Neuronal stem cell (in vitro differentiated cells): Measurements from ENCODE around the gene MOCOS.

Experiments used
- DNase-seq: peaks from one replicate; pipeline ENCODE4 v3.0.0-alpha.2; 2013; ENCODE audit warnings: low spot score
- H2AFZ ChIP-seq: one replicate; pipeline ENCODE4 v1.6.1; 2013; ENCODE audit warnings: mild to moderate bottlenecking, low read length, inconsistent platforms
- H2AK5ac ChIP-seq: 2 replicates; pipeline ENCODE4 v1.6.1; 2013; ENCODE audit warnings: low read depth, mild to moderate bottlenecking, inconsistent platforms, low read length, moderate library complexity, mixed read lengths
- H2BK120ac ChIP-seq: 2 replicates; pipeline ENCODE4 v1.6.1; 2013; ENCODE audit warnings: low read depth, mild to moderate bottlenecking, inconsistent platforms, low read length, moderate library complexity, mixed read lengths
- H2BK12ac ChIP-seq: one replicate; pipeline ENCODE4 v1.6.1; 2013; ENCODE audit warnings: low read length, inconsistent platforms
- H2BK15ac ChIP-seq: 2 replicates; pipeline ENCODE4 v1.6.1; 2013; ENCODE audit warnings: mild to moderate bottlenecking, low read length, inconsistent platforms, mixed read lengths
- H2BK5ac ChIP-seq: one replicate; pipeline ENCODE4 v1.6.1; 2013; ENCODE audit warnings: inconsistent platforms, mild to moderate bottlenecking, low read length, moderate library complexity
- H3K14ac ChIP-seq: one replicate; pipeline ENCODE4 v1.6.1; 2013; ENCODE audit warnings: low read length, inconsistent platforms
- H3K18ac ChIP-seq: 2 replicates; pipeline ENCODE4 v1.6.1; 2013; ENCODE audit warnings: low read length, inconsistent platforms
- H3K23ac ChIP-seq: 2 replicates; pipeline ENCODE4 v1.6.1; 2013; ENCODE audit warnings: low read depth, mild to moderate bottlenecking, mixed read lengths, low read length, inconsistent platforms; ENCODE audit not compliant: poor library complexity
- H3K27ac ChIP-seq: replicated peaks from 3 replicates; pipeline ENCODE4 v1.5.1; 2013; ENCODE audit warnings: low read length, inconsistent platforms
- H3K27me3 ChIP-seq, 3 experiments: 2 replicates each; pipeline ENCODE4 v1.6.1; 2013; ENCODE audit warnings: low read length in 3 of 3, mild to moderate bottlenecking in 2 of 3, inconsistent platforms in 1 of 3, low read depth in 1 of 3, mixed read lengths in 1 of 3, moderate library complexity in 1 of 3; ENCODE audit not compliant: control insufficient read depth in 3 of 3, insufficient read depth in 3 of 3
- H3K36me3 ChIP-seq, 2 donors: replicated peaks in 1 of 2; 2 replicates each; pipeline ENCODE4 v1.6.1; 2013; ENCODE audit warnings: low read length in 2 of 2; ENCODE audit not compliant: control insufficient read depth in 2 of 2, insufficient read depth in 2 of 2
- H3K4ac ChIP-seq: 2 replicates; pipeline ENCODE4 v1.6.1; 2013; ENCODE audit warnings: inconsistent platforms, mild to moderate bottlenecking, low read length, moderate library complexity
- H3K4me1 ChIP-seq, 2 donors: 1 replicate in 1 of 2; 2 replicates in 1 of 2; pipeline ENCODE4 v1.6.1; 2013; ENCODE audit warnings: low read length in 2 of 2, low read depth in 1 of 2; ENCODE audit not compliant: control insufficient read depth in 2 of 2, insufficient read depth in 1 of 2
- H3K4me2 ChIP-seq: one replicate; pipeline ENCODE4 v1.6.1; 2013; ENCODE audit warnings: mild to moderate bottlenecking, low read length, inconsistent platforms; ENCODE audit not compliant: insufficient read depth, poor library complexity, severe bottlenecking
- H3K4me3 ChIP-seq, 2 donors: 2 replicates each; pipeline ENCODE4 v1.5.1; 2013; ENCODE audit warnings: low read length in 2 of 2, mild to moderate bottlenecking in 2 of 2, inconsistent platforms in 1 of 2, moderate library complexity in 1 of 2
- H3K79me1 ChIP-seq: one replicate; pipeline ENCODE4 v1.6.1; 2013; ENCODE audit warnings: low read depth, mild to moderate bottlenecking, inconsistent platforms, low read length, moderate library complexity
- H3K9ac ChIP-seq: one replicate; pipeline ENCODE4 v1.6.1; 2013; ENCODE audit warnings: mild to moderate bottlenecking, low read depth, low read length, inconsistent platforms; ENCODE audit not compliant: poor library complexity
- H3K9me3 ChIP-seq, 2 donors: replicated peaks in 1 of 2; 2 replicates each; pipeline versions ENCODE3 to v1.6.1; 2013; ENCODE audit warnings: low read length in 2 of 2, mild to moderate bottlenecking in 2 of 2, inconsistent platforms in 1 of 2, low read depth in 1 of 2, mixed read lengths in 1 of 2, moderate library complexity in 1 of 2; ENCODE audit not compliant: control insufficient read depth in 2 of 2, insufficient read depth in 1 of 2
- H4K8ac ChIP-seq: one replicate; pipeline ENCODE4 v1.6.1; 2013; ENCODE audit warnings: low read depth, mild to moderate bottlenecking, inconsistent platforms, low read length, moderate library complexity
- H4K91ac ChIP-seq: one replicate; pipeline ENCODE4 v1.6.1; 2013; ENCODE audit warnings: low read length, low read depth, mild to moderate bottlenecking, inconsistent platforms; ENCODE audit not compliant: poor library complexity
- WGBS, 2 donors: extraction: QIAGEN DNeasy Blood & Tissue Kit; methylation state at CpG; one replicate each; pipeline ENCODE4 v1.1.7; 2013; ENCODE audit warnings: missing lambda C conversion rate in 2 of 2, mixed read lengths in 1 of 2; ENCODE audit not compliant: insufficient read length in 2 of 2, insufficient replicate concordance in 1 of 2; ENCODE audit errors: extremely low coverage in 2 of 2; 5-methylcytosine and 5-hydroxymethylcytosine counted together

MOCOS gene

GRCh38 chr18:36283448-36283847 is 96.2 kb downstream of the MOCOS start:
- Histone ChIP-seq H2BK5ac (no peak overlapping the region), H3K9ac (no peak overlapping the region), H4K91ac (no peak overlapping the region), H3K4ac (no peak overlapping the region), H3K4me2 (no peak overlapping the region), H3K27ac (no peak overlapping the region), H4K8ac (no peak overlapping the region), H3K18ac (no peak overlapping the region), H2BK120ac (no peak overlapping the region), H2AK5ac (no peak overlapping the region), H3K79me1 (no peaks in the 10 kb centered on the region), H2BK12ac (no peak overlapping the region), H3K9me3 (no peaks in the 10 kb centered on the region), H3K14ac (no peak overlapping the region), H3K36me3 (no peaks in the 10 kb centered on the region), H2AFZ (no peak overlapping the region), H3K4me1 (no peaks in the 10 kb centered on the region), H2BK15ac (no peak overlapping the region), H3K27me3 (peaks cover 0 to 22% (median 0%) of the 10 kb centered on the region in 3 experiments), H3K4me3 (no peak overlapping the region), H3K23ac (no peak overlapping the region)
- no peak for DNase-seq
- WGBS, 2 donors: no CpG with 5 or more reads among the region's 6 CpGs

- no peak overlapping the region for H3K4me3 ChIP-seq
- no peak overlapping the region for H3K23ac ChIP-seq
- H4K8ac ChIP-seq: no peak overlapping the region
- no peak overlapping the region for H2BK120ac ChIP-seq
- WGBS, 2 donors: no CpG with 5 or more reads among the region's 4 CpGs
- H3K9me3 ChIP-seq: no peaks in the 10 kb centered on the region
- peak overlapping the region; percentile 30 for H2AFZ ChIP-seq
- H4K91ac ChIP-seq: no peak overlapping the region
- peak overlapping the region; percentile 3 for H2BK15ac ChIP-seq
- H3K4me2 ChIP-seq: no peak overlapping the region
- H2BK12ac ChIP-seq: no peak overlapping the region
- H3K79me1 ChIP-seq: no peaks in the 10 kb centered on the region
- H2AK5ac ChIP-seq: no peak overlapping the region
- no peaks in the 10 kb centered on the region for H3K36me3 ChIP-seq
- H3K9ac ChIP-seq: no peak overlapping the region
- H3K4ac ChIP-seq: no peak overlapping the region
- H3K18ac ChIP-seq: no peak overlapping the region
- no peak for DNase-seq
- no peak overlapping the region for H3K14ac ChIP-seq
- no peak overlapping the region for H2BK5ac ChIP-seq
- no peak overlapping the region for H3K27ac ChIP-seq
- H3K4me1 ChIP-seq: no peaks in the 10 kb centered on the region
- H3K27me3 ChIP-seq: peaks cover 0 to 17% (median 0%) of the 10 kb centered on the region in 3 experiments
These were observed 97.0 kb downstream of the MOCOS start for GRCh38 chr18:36284268-36284667.

GRCh38 chr18:36284671-36285295 is 97.5 kb downstream of the MOCOS start:
- H3K14ac ChIP-seq: no peak overlapping the region
- no peak overlapping the region for H2BK120ac ChIP-seq
- no peaks in the 10 kb centered on the region for H3K79me1 ChIP-seq
- H4K91ac ChIP-seq: no peak overlapping the region
- H3K4me3 ChIP-seq: no peak overlapping the region
- no peaks in the 10 kb centered on the region for H3K36me3 ChIP-seq
- no peak overlapping the region for H4K8ac ChIP-seq
- H3K4me1 ChIP-seq: no peaks in the 10 kb centered on the region
- H2AFZ ChIP-seq: peak overlapping the region; percentile 30
- peak; percentile 73 for DNase-seq
- H2BK12ac ChIP-seq: no peak overlapping the region
- H3K27ac ChIP-seq: no peak overlapping the region
- peaks cover 0 to 3% of the 10 kb centered on the region in 2 donors for H3K9me3 ChIP-seq
- H2AK5ac ChIP-seq: no peak overlapping the region
- WGBS, 2 donors: 100% methylated on average over 1 of the region's 6 CpGs; no CpG with 5 or more reads in 1 of the 2 donors
- no peak overlapping the region for H3K18ac ChIP-seq
- no peak overlapping the region for H2BK5ac ChIP-seq
- H2BK15ac ChIP-seq: no peak overlapping the region
- no peak overlapping the region for H3K9ac ChIP-seq
- H3K4me2 ChIP-seq: no peak overlapping the region
- peaks cover 0 to 15% (median 0%) of the 10 kb centered on the region in 3 experiments for H3K27me3 ChIP-seq
- H3K23ac ChIP-seq: no peak overlapping the region
- H3K4ac ChIP-seq: no peak overlapping the region

- Histone ChIP-seq H3K79me1 (no peaks in the 10 kb centered on the region), H3K9me3 (peaks cover 0 to 3% of the 10 kb centered on the region in 2 donors), H3K36me3 (no peaks in the 10 kb centered on the region), H4K91ac (no peak overlapping the region), H3K27ac (no peak overlapping the region), H2BK12ac (no peak overlapping the region), H3K4me2 (no peak overlapping the region), H2BK5ac (no peak overlapping the region), H3K4me1 (no peaks in the 10 kb centered on the region), H2BK120ac (no peak overlapping the region), H2AK5ac (no peak overlapping the region), H3K14ac (no peak overlapping the region), H3K4me3 (no peak overlapping the region), H3K23ac (no peak overlapping the region), H2BK15ac (no peak overlapping the region), H3K18ac (no peak overlapping the region), H2AFZ (no peak overlapping the region), H3K4ac (no peak overlapping the region), H4K8ac (no peak overlapping the region), H3K27me3 (no peaks in the 10 kb centered on the region), H3K9ac (no peak overlapping the region)
- no CpG with 5 or more reads among the region's 2 CpGs for WGBS, 2 donors
- DNase-seq: no peak
These were observed 100.4 kb downstream of the MOCOS start for GRCh38 chr18:36287653-36288052.
